SK-N-SH (cell line): ENCODE results near the gene RNF4. TPM values are rescaled to one million over a fixed set of nuclear protein-coding genes. Genes with fewer than 3 reads are reported as not detected.

Source experiments
- CTCF ChIA-PET: fragments of 300-600, 350-600 bp; formaldehyde crosslinking; extraction: SDS; loops from one replicate; lab custom pipeline; 2021; lab: Yijun Ruan, JAX
- POLR2A ChIA-PET: fragments of 350-600 bp; sonication (Branson Sonifier 250); formaldehyde crosslinking; extraction: SDS; loops from one replicate; lab custom pipeline; 2020; ENCODE audit warnings: antibody characterized with exemption, inconsistent platforms; lab: Yijun Ruan, JAX
- DNase-seq: peaks from one replicate; pipeline ENCODE4 v3.0.0; 2012
- H2AFZ ChIP-seq: fragments of 200-600 bp; sonication (generic); 2 replicates; pipeline ENCODE4 v1.8.1; 2016; ENCODE audit warnings: antibody characterized with exemption, mild to moderate bottlenecking, low read depth
- H3F3A ChIP-seq: fragments of 200-600 bp; sonication (generic); replicated peaks from 2 replicates; pipeline ENCODE3; 2016; ENCODE audit warnings: antibody characterized with exemption, mild to moderate bottlenecking; ENCODE audit not compliant: insufficient read depth
- H3K27ac ChIP-seq, 2 experiments: fragments of 200-500 bp in 1 of 2; fragments of 200-600 bp in 1 of 2; sonication (Bioruptor generic) in 1 of 2; sonication (generic), shearing (Covaris generic) in 1 of 2; 2 replicates each; pipeline versions ENCODE4 v1.5.1 to v1.6.1; 2014 to 2016; ENCODE audit warnings: low read depth in 2 of 2, inconsistent platforms in 1 of 2, low read length in 1 of 2, mild to moderate bottlenecking in 1 of 2, mixed read lengths in 1 of 2
- H3K27me3 ChIP-seq: fragments of 200-600 bp; sonication (generic), shearing (Covaris generic); 2 replicates; pipeline ENCODE4 v1.6.1; 2016; ENCODE audit warnings: mixed run types; ENCODE audit not compliant: insufficient read depth
- H3K36me3 ChIP-seq, 2 experiments: fragments of 200-500 bp in 1 of 2; fragments of 200-600 bp in 1 of 2; sonication (Bioruptor generic) in 1 of 2; sonication (generic) in 1 of 2; replicated peaks in 1 of 2; 2 replicates each; pipeline versions ENCODE3 to v1.5.1; 2014 to 2016; ENCODE audit warnings: low read length in 1 of 2, mild to moderate bottlenecking in 1 of 2; ENCODE audit not compliant: insufficient read depth in 2 of 2, control insufficient read depth in 1 of 2
- H3K4me1 ChIP-seq, 2 experiments: fragments of 200-500 bp in 1 of 2; fragments of 200-600 bp in 1 of 2; sonication (Bioruptor generic) in 1 of 2; sonication (generic), shearing (Covaris generic) in 1 of 2; 2 replicates each; pipeline versions ENCODE4 v1.5.1 to v1.6.1; 2014 to 2016; ENCODE audit warnings: low read depth in 1 of 2, low read length in 1 of 2, mixed run types in 1 of 2; ENCODE audit not compliant: insufficient read depth in 2 of 2, control insufficient read depth in 1 of 2
- H3K4me2 ChIP-seq: fragments of 200-600 bp; sonication (generic), shearing (Covaris generic); 2 replicates; pipeline ENCODE4 v1.6.1; 2017; ENCODE audit warnings: mixed run types
- H3K4me3 ChIP-seq, 2 experiments: fragments of 200-500 bp in 1 of 2; fragments of 200-600 bp in 1 of 2; sonication (Bioruptor generic) in 1 of 2; sonication (generic), shearing (Covaris generic) in 1 of 2; 2 replicates each; pipeline versions ENCODE4 v1.5.1 to v1.8.1; 2014 to 2016; ENCODE audit warnings: low read depth in 2 of 2, inconsistent platforms in 1 of 2, low read length in 1 of 2, mild to moderate bottlenecking in 1 of 2, mixed read lengths in 1 of 2, moderate library complexity in 1 of 2
- H3K79me2 ChIP-seq: fragments of 200-600 bp; sonication (generic); 2 replicates; pipeline ENCODE4 v1.8.1; 2017; ENCODE audit warnings: mild to moderate bottlenecking; ENCODE audit not compliant: insufficient read depth
- H3K9ac ChIP-seq: fragments of 200-600 bp; sonication (generic); 2 replicates; pipeline ENCODE4 v1.6.1; 2017; ENCODE audit warnings: mixed run types
- H3K9me2 ChIP-seq: fragments of 200-600 bp; sonication (generic); 2 replicates; pipeline ENCODE4 v1.6.1; 2017; ENCODE audit warnings: mixed run types
- H3K9me3 ChIP-seq: fragments of 200-600 bp; sonication (generic); 2 replicates; pipeline ENCODE4 v1.6.1; 2017; ENCODE audit warnings: mixed run types, mild to moderate bottlenecking, moderate library complexity
- H4K20me1 ChIP-seq: fragments of 200-600 bp; sonication (generic); 2 replicates; pipeline ENCODE4 v1.6.1; 2017; ENCODE audit warnings: mild to moderate bottlenecking, mixed run types; ENCODE audit not compliant: insufficient read depth
- CHD2 ChIP-seq: fragments of 150-350 bp; IDR thresholded peaks from 2 replicates; pipeline ENCODE4 v1.6.1; 2018; ENCODE audit warnings: low read length; ENCODE audit not compliant: partially characterized antibody
- EP300 ChIP-seq, 2 experiments: IDR thresholded peaks; 2 replicates each; pipeline versions ENCODE4 v1.4.0 to v1.6.1; 2012; ENCODE audit warnings: borderline replicate concordance in 1 of 2, low read depth in 1 of 2, low read length in 1 of 2
- FOSL2 ChIP-seq: IDR thresholded peaks from 2 replicates; pipeline ENCODE4 v1.4.0; 2012; ENCODE audit warnings: low read depth, mild to moderate bottlenecking, moderate library complexity, borderline replicate concordance
- FOXJ3 ChIP-seq: sonication (generic); formaldehyde crosslinking; IDR thresholded peaks from 2 replicates; pipeline ENCODE4 v1.5.1; 2020; ENCODE audit warnings: mild to moderate bottlenecking, missing genetic modification reagents
- GABPA ChIP-seq: IDR thresholded peaks from 2 replicates; pipeline ENCODE4 v1.4.0; 2012; ENCODE audit warnings: low read depth, mild to moderate bottlenecking
- MEF2A ChIP-seq: IDR thresholded peaks from 2 replicates; pipeline ENCODE4 v1.4.0; 2012; ENCODE audit warnings: low read depth, borderline replicate concordance
- MXI1 ChIP-seq: IDR thresholded peaks from 2 replicates; pipeline ENCODE4 v1.6.1; 2012; ENCODE audit warnings: mild to moderate bottlenecking, low read depth, low read length, improper control_type of control experiment
- NFIC ChIP-seq: IDR thresholded peaks from 2 replicates; pipeline ENCODE4 v1.4.0; 2012; ENCODE audit warnings: borderline replicate concordance
- RCOR1 ChIP-seq: fragments of 150-350 bp; IDR thresholded peaks from 2 replicates; pipeline ENCODE4 v1.6.1; 2017; ENCODE audit warnings: antibody characterized with exemption, low read length
- RXRA ChIP-seq: IDR thresholded peaks from 2 replicates; pipeline ENCODE4 v1.4.0; 2012; ENCODE audit warnings: low read depth, mild to moderate bottlenecking, borderline replicate concordance
- TAF1 ChIP-seq: IDR thresholded peaks from 2 replicates; pipeline ENCODE4 v1.6.1; 2012; ENCODE audit warnings: low read depth, mild to moderate bottlenecking, low read length, moderate library complexity, borderline replicate concordance
- TCF12 ChIP-seq: IDR thresholded peaks from 2 replicates; pipeline ENCODE4 v1.4.0; 2012
- YY1 ChIP-seq: IDR thresholded peaks from 2 replicates; pipeline ENCODE4 v1.4.0; 2012; ENCODE audit warnings: low read depth, mild to moderate bottlenecking
- WGBS: methylation state at CpG from one replicate; pipeline ENCODE4 v1.1.6; 2017; ENCODE audit warnings: low lambda C conversion rate; 5-methylcytosine and 5-hydroxymethylcytosine counted together
- polyA plus RNA-seq, 3 experiments: library from polyadenylated mRNA; depleted of rRNA; stranded (reverse); fragments of >200 nt; gene quantifications; 2 replicates each; pipeline ENCODE4 v1.2.3, GENCODE V29; 2012
- TF ChIP-seq, protein P1 (sequence below): fragments of 150-350 bp; IDR thresholded peaks from 2 replicates; pipeline ENCODE4 v1.6.1; 2017; ENCODE audit warnings: antibody characterized with exemption, low read length, low read depth, borderline replicate concordance
- TF ChIP-seq, protein P2 (sequence below): IDR thresholded peaks from 2 replicates; pipeline ENCODE4 v1.6.1; 2012; ENCODE audit warnings: mild to moderate bottlenecking, low read depth, low read length, moderate library complexity
- TF ChIP-seq, protein P3 (sequence below): fragments of 200-600 bp; sonication (generic); IDR thresholded peaks from 2 replicates; pipeline ENCODE4 v1.6.1; 2017; ENCODE audit warnings: antibody characterized with exemption, mild to moderate bottlenecking, moderate library complexity

Gene RNF4
- polyA plus RNA-seq, 1 of the 3 experiments (the other 2 are of a cell fraction): 60.7 TPM

DNA sequence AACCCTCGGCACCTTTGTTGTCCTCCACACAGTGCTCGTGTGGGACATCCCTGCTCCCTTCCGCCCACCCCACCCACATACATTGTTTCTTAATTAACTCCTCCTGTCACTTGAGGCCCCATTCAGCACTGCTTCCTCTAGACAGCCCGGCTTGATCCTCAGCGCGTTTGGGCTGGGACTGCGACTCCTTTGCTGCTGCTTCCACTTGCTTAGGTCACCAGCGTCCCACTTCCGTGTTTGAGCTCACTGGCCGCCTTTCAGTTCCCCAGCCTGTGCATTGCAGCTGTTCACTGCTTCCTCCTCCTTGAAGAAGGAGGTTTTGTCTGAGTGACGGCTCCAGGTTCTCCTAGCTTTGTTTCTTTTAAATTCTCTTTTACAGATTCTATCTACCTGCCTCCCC is 16.1 kb downstream of the RNF4 start:
- ChIA-PET POLR2A (no interaction called here), CTCF (no interaction called here)
- peaks cover 4% of the 10 kb centered on the region for H3F3A ChIP-seq
- H3K4me3 ChIP-seq: no peak overlapping the region
- peaks cover 12 to 16% of the 10 kb centered on the region in 2 experiments; a peak in 2 of 4 replicates for H3K4me1 ChIP-seq
- no peaks in the 10 kb centered on the region for H3K9me3 ChIP-seq
- H3K9ac ChIP-seq: no peak overlapping the region
- peaks cover 98% of the 10 kb centered on the region for H4K20me1 ChIP-seq
- no peaks in the 10 kb centered on the region for H3K9me2 ChIP-seq
- WGBS: 92% methylated on average over 11 of the region's 11 CpGs
- H3K27me3 ChIP-seq: no peaks in the 10 kb centered on the region
- no peak for DNase-seq
- H3K79me2 ChIP-seq: peaks cover 100% of the 10 kb centered on the region
- peaks cover 0 to 12% of the 10 kb centered on the region in 2 experiments for H3K36me3 ChIP-seq
- no peak overlapping the region for H3K4me2 ChIP-seq
- H3K27ac ChIP-seq: no peak overlapping the region
- TF ChIP-seq, protein P1, sequence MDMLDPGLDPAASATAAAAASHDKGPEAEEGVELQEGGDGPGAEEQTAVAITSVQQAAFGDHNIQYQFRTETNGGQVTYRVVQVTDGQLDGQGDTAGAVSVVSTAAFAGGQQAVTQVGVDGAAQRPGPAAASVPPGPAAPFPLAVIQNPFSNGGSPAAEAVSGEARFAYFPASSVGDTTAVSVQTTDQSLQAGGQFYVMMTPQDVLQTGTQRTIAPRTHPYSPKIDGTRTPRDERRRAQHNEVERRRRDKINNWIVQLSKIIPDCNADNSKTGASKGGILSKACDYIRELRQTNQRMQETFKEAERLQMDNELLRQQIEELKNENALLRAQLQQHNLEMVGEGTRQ: no peak
- TF ChIP-seq GABPA: no peak
- no peak for TF ChIP-seq YY1
- TF ChIP-seq MEF2A: no peak
- TF ChIP-seq MXI1: no peak
- no peak for TF ChIP-seq RCOR1
- TF ChIP-seq, protein P2, sequence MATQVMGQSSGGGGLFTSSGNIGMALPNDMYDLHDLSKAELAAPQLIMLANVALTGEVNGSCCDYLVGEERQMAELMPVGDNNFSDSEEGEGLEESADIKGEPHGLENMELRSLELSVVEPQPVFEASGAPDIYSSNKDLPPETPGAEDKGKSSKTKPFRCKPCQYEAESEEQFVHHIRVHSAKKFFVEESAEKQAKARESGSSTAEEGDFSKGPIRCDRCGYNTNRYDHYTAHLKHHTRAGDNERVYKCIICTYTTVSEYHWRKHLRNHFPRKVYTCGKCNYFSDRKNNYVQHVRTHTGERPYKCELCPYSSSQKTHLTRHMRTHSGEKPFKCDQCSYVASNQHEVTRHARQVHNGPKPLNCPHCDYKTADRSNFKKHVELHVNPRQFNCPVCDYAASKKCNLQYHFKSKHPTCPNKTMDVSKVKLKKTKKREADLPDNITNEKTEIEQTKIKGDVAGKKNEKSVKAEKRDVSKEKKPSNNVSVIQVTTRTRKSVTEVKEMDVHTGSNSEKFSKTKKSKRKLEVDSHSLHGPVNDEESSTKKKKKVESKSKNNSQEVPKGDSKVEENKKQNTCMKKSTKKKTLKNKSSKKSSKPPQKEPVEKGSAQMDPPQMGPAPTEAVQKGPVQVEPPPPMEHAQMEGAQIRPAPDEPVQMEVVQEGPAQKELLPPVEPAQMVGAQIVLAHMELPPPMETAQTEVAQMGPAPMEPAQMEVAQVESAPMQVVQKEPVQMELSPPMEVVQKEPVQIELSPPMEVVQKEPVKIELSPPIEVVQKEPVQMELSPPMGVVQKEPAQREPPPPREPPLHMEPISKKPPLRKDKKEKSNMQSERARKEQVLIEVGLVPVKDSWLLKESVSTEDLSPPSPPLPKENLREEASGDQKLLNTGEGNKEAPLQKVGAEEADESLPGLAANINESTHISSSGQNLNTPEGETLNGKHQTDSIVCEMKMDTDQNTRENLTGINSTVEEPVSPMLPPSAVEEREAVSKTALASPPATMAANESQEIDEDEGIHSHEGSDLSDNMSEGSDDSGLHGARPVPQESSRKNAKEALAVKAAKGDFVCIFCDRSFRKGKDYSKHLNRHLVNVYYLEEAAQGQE: no peak
- TF ChIP-seq FOXJ3: no peak
- no peak for TF ChIP-seq CHD2
- TF ChIP-seq FOSL2: no peak
- no peak for TF ChIP-seq TAF1
- TF ChIP-seq TCF12: no peak
- TF ChIP-seq, protein P3, sequence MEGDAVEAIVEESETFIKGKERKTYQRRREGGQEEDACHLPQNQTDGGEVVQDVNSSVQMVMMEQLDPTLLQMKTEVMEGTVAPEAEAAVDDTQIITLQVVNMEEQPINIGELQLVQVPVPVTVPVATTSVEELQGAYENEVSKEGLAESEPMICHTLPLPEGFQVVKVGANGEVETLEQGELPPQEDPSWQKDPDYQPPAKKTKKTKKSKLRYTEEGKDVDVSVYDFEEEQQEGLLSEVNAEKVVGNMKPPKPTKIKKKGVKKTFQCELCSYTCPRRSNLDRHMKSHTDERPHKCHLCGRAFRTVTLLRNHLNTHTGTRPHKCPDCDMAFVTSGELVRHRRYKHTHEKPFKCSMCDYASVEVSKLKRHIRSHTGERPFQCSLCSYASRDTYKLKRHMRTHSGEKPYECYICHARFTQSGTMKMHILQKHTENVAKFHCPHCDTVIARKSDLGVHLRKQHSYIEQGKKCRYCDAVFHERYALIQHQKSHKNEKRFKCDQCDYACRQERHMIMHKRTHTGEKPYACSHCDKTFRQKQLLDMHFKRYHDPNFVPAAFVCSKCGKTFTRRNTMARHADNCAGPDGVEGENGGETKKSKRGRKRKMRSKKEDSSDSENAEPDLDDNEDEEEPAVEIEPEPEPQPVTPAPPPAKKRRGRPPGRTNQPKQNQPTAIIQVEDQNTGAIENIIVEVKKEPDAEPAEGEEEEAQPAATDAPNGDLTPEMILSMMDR: no peak
- no peak for TF ChIP-seq EP300 (IDR thresholded peaks at IDR 0.05; ENCODE audit: borderline replicate concordance in 1 of 2, low read depth in 1 of 2, low read length in 1 of 2)
- TF ChIP-seq RXRA: no peak
- no peak for TF ChIP-seq NFIC
- no peak overlapping the region for H2AFZ ChIP-seq
